GM21717 (cell line): ENCODE data around the gene POLA2.

Experiments used
- ATAC-seq: cut with Tn5 transposase; IDR thresholded peaks from one replicate; pipeline ENCODE4 v1.9.1; 2021; ENCODE audit warnings: mild to moderate bottlenecking, moderate library complexity; ENCODE audit not compliant: unreplicated experiment

Gene POLA2

DNA sequence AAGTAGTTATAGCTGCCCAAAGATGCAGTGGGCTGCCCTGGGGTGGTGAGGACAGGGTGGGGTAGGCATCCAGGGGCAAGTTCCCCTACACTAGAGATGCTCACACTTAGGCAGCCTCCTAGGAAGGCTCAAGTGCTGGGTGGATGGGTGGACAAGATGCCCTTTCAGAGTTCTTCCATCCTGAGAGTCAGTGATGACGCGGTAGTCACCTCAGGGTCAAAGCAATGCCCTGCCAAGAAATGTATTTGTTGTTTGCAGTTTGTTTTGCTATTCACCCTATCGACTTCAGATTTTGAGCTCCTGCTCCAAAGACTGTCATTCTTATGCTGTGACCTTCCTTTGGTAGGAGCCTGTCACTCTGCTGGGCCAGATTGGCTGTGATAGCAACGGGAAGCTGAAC, 18.9 kb downstream of the POLA2 start:
- no peak for ATAC-seq

DNA sequence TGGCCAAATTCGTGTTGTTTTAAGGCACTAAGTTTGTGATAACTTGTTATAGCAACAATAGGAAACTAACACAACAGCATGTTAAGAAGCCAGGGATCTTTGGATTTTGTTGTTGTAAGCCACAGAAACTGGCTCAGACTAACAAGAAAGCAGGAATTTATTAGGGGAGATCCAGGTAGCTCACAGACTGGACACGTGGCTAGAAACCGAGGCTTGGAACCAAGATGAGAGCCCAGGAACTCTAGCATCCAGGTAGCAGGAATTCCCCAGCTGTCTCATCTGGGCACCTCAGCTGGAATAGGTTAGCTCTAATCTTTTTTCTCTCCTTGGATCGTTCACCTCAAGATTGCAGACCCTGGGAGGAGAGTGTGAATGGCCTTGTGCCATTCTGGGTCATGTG, 24.9 kb downstream of the POLA2 start:
- no peak for ATAC-seq

DNA sequence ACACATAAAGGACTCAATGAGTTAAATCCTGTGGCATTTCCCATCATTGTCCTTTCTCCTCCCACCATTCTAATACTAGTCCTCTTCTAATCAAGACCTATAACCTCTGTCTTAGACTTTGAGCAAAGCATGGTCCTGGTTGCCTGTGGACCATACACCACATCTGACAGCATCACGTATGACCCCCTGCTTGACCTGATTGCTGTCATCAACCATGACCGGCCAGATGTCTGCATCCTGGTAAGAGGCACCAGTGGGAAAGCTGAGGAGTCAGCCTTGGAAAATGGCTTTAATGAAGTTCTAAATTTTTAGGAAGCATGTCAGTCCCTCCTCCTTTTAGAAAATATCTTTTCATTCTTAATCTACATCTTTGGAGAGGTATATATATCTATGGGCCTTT, 25.8 kb downstream of the POLA2 start:
- ATAC-seq, result no peak

DNA sequence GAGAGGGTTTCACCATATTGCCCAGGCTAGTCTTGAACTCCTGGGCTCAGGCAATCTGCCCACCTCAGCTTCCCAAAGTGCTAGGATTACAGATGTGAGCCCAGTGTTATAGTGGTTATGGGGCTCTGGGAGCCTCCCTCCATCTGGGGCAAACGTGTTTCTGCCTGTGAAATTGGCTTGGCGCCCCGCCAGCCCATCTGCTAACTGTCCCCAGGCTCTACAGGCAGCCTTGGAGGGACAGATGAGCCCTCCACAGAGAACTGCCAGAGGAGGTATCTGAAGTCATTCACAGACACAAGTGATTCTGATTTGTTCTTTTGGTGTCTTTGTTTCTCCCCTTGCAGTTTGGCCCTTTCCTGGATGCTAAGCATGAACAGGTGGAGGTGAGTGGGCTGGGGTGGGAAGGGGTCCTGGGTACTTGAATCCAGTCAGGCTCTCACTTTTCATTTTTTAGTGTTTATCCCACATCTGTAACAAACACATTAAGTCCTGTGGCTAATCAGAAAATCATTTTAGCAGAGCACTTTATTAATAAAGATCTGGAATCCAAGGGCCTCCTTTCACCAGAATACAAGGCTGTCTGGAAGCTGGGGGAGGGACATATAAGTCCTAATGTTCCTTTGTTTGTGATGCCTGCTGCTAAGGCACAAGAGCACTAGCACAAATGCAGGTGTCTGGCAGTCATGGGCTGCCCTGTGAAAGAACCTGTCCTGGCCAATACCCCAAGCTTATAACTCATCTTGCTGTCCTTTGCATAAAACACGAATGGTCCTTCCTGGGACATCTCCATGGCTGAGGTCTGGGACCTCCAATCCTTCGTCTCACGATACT, 27.2 kb downstream of the POLA2 start:
- no peak for ATAC-seq

DNA sequence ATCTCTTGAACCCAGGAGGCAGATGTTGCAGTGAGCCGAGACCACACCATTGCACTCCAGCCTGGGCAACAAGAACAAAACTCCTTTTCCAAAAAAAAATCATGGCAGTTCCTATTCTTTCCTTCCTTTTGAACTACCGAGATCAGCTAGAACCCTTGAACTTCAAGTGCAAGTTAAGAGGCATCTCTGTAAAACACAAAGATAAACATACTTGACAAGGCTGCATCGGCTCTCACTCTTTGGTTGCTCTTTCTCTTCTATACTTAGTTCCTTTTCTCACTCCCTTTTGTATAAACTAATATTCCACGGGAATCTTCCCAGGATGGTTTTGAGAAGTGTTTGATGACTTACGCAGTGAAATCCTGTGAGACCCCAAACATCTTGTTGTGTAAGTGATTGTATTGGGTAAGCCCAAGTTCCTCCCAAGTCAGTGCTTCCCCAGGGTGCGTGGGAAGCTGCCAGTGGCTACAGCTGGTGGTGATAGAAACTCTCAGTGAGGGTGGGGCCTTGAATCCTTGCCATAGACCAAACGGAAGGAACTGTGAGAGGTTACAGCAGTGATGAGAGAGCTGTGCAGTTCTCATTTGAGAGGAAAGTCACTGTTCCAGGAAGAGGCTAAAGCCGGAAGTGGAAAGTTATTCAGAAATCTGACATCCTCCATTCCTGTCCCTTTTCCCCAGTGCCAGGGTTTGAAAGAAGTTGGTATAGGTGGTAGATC, 28.8 kb downstream of the POLA2 start:
- no peak for ATAC-seq

DNA sequence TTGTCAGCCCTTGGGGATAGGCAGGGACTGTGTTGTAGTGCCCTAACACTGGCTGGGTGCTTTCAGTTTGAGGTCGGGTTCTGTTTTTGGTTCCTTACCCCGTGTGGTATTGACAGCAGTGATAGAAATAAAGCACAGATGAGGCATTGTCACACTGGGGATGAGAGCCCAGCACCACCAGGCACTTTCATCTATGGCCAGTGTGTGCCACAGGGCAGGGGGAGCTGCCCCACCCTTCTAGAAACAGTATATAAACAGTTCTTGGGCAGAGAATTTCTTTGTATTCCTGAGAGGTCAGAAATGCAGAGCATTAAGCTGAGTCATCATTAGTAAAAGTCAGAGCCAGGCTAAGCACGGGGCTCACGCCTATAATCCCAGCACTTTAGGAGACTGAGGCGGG, 29.9 kb downstream of the POLA2 start:
- ATAC-seq, result no peak

DNA sequence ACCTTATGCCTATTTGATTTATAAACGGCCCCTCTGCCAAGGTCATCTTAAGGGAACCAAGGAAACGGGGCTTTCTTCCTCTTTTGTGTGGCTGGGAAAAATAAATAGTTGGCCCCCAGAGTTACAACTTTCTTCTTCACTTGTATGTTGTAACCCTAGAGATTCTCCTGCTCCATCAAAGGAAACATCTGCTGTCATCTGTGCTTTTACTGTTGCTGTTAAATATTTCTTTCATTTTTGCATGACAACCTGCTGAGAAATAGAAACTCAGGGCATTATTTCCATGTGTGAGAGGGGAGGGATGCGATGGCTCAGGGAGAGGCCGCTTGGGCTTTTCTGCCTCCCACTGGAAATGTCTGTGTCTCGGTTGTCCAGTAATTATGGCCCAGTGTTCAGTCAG, 31.1 kb downstream of the POLA2 start:
- ATAC-seq, result no peak

DNA sequence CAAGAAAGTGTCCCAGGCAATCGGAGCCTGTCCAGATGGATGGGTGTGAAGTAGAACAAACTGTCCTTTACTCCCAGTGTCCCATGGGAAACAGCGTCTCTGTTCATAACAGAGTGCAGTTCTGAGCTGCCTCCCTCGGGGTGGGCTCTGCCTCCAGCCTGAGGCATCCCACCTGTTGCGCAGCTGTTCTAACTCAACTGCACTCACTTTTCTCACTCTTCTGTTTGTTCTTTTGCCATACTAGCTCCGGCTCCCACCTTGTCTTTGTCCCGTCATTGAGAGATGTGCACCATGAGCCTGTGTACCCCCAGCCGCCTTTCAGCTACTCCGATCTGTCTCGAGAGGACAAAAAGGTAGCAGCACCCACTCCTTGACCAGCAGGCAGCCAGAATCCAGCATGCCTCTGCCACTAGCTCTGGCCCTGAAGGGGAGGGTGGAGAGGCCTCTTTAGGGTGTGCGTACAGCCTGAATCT, 32.2 kb downstream of the POLA2 start:
- ATAC-seq, result no peak

DNA sequence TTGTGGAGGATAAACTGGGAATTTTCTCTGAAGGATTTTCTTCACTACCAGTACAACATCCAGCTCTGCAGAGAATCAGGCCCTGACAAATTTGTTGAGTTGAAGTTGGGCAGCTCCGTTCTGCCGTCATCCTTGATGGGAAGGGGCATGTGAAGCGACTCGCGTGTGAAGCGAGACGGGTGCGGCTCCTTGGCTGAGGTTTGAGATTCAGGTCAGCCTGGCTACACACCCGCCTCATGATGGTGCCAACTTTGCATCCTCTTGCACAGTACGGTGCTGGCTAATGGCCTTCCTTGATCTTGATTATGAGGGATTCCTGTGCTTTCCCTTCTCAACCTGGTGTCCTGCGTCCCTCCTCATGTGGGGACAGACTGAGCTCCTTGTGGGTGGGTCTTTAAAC, 33.2 kb downstream of the POLA2 start:
- ATAC-seq, result no peak

DNA sequence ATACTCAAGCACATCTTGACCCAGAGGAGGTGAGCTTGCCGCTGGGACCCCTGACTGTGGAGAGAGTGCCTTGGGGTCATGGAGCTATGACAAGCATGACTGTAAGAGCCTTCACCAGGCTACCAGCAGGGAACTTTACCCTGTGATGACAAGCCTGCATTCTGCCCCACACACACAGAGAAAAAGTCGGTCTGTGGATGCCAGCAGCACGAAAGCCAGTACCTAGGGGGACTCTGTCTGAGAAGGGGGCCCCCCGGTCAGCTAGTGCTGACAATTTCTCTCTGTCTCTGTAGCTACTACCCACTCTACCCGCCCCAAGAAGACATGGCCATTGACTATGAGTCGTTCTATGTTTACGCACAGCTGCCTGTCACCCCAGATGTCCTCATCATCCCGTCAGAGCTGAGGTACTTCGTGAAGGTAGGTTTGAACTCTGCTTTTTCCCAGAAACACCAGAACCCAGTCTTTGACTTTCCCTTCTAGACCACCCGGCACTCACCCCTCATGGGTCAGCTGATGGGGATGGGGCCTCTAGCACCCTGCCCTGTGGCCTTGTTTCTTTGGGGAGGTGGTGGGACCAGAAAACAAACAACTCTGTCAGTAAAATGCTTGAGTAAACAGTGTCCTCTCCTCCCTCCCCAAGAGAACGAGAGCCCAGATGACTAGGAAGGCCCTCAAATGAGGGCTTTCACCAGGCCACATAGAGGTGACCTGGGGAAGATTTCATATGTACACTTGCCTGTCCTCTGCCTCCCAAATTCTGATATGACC, 34.0 kb downstream of the POLA2 start:
- ATAC-seq, result no peak

DNA sequence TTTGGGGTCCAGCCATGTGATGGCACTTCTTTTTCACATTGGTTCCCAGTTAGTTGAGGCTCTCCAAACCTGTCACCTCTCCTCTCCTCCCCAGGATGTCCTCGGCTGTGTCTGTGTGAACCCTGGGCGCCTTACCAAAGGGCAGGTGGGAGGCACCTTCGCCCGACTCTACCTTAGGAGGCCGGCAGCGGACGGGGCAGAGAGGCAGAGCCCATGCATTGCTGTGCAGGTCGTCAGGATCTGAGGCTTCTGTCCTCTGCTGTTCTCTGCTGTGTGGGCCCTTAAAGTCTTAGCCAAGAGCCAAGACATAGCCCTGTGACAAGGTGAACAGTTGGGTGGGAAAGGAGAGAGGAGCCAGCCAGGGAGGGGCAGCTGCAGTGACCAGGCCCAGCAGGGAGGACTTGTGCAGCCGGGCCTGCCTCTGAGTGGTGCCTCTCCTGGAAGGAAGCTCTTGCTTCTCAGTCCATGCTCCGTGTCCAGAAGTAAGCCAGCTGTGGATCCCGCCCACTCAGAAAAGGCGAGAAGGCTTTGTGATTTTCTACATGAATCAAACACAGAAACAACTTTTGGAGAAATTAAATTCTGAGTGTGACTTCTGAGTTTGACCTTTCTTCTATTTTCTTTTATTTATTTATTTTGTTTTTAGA, 35.4 kb downstream of the POLA2 start:
- no peak for ATAC-seq

DNA sequence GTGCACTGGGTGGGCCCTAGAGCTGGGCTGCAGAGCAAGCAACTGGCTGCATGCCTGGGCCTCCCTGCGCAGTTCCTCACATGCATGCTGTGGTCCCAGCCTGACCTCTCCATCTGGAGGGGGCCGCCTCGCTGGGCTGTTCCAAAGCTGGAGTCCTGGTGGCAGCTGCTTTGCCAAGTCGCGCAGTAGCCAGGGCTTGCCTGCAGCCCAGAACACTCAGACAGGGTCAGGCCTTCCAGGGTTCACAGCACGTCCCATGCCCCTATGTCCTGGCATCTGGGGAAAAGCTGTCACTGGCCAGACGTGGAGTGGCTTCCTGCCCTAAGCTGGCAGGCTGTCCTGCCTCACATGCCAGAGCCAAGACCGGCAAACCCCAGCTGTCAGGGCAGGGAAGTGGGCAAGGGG, 36.4 kb downstream of the POLA2 start:
- no peak for ATAC-seq

DNA sequence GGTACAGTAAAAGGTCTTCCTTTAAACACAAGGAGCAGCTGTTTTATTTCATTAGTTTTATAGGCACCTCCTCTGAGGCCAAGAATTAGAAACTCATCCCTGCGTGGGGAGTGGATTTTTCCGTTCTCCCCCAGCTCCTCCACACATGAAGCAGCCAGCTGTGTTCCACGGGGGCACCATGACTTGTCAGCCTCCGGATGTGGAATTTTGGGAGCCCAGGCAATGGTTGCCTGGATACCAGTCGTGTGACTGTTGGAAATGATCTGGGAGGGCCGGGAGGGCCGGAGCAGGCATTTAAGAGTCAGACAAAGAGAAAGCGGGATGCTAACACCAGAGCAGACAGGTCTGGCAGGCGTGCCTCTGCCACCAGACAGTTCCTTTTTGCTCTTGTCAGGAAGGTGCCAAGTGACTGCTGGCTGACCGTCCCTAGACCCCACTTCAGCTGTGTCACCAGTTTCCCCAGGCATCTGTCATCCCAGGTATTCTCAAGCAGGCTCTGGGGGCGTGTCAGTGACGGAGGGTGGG, 37.0 kb downstream of the POLA2 start:
- ATAC-seq, result no peak

DNA sequence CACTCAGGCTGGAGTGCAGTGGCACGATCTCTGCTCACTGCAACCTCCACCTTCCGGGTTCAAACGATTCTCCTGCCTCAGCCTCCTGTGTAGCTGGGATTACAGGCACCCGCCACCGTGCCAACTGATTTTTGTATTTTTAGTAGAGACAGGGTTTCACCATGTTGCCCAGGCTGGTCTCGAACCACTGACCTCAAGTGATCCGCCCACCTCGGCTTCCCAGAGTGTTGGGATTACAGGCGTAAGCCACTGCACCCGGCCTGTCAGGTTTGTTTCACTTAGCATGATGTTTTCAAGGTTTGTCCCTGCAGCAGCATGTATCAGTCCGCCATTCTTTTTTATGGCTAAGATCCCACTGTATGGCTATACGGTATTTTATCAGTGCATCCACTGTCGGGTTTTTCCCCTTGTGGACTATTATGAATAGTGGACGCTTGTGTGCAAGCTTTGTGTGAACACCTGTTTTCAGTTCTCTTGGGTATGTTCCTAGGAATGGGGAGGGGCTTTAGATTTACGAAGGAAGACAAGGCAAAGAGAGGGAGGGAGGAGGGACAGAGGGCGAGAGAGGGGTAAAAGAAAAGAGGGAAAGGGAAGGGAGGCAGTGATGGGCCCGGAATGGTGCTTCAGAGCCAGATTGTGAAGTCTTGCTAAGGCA, 39.0 kb downstream of the POLA2 start:
- no peak for ATAC-seq

DNA sequence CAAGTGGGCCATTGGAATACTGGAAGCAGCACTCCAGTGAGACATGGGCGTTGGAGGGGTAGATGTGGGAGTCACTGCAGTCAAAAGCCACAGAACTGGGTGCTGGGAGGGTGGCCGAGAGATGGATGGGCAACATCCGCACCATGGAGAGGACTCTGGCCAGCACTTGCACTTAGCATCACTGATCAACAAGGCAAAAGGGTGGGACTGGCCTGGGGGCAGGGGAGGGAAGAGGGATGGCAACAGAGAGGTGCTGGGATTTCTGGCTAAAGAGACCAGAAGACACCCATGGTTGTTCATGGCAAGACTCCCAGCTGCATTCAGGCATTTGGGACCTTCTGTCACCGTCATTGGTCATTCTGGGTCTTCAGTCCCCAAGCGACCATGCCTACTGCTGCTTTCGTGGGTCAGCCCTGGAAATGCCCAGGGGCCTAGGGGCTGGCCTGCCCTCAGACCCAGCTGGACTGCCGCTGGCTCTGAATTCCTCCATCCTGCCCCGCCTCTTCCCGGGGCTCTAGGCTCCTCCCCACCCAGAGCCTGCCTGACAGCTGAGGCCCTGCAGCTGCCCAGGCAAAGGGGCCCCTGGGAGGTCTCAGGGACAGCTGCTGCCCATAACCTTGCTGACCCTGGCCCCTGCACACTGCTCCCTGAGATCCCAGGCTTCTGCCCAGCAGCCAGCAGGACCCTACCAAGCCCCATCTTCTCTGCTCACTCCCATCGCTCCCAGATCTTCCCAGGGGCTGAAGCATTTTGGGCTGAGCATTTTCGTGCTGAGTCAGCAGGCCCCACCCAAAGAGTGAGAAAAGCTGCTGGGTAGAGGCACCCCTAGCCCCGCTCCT, 39.9 kb downstream of the POLA2 start:
- no peak for ATAC-seq

DNA sequence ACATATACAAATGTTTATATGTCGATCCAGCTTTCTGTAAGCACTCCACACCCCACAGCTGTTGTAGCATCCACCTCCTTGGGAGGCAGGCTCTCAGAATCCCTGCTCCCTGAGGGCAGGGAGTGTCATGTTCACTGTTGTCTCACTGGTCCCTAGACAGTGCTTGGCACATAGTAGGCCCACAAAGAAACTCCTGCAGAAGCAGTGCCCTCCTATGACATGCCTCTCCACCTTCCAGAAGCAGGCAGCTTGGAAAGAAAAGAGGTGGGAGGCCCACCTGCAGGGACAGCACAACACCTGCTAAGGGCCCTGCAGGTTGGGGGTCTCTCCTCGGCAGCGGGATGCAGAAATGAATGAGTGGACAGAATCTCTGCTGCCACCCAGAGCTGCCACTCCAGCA, 41.8 kb downstream of the POLA2 start:
- no peak for ATAC-seq

DNA sequence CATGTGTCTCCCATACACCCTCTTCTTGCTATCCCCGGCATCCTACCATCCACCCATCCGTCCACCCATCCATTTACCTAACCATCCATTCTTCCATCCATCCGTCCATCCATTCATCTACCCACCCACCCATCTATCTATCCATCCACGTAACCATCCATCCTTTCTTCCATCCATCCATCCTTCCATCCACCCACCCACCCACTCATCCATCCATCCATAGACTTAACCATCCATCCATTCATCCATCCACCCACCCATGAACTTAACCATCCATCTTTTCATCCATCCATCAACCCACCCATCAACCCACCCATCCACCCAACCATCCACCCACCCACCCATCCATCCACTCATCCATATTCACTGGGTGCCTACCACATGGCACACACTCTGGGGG, 42.3 kb downstream of the POLA2 start:
- ATAC-seq, result no peak

DNA sequence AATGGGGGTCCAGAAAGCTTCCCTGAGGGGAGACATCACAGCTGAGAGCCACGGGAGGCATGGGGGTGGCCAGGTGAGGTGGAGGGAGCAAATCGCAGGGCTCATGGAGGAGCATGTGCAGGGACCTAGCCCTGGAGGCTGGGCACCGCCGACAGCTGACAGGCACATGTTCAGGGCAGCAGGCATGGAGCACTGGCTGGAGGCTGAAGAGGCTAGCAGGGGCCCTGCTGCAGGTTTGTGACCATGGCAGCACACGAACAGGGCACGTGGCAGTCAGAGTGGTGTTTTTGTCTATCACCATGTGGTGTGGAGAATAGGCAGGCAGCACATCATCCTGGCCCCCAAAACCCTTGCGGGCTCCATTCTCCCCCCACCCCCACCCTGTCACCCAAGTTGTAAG, 42.9 kb downstream of the POLA2 start:
- no peak for ATAC-seq

DNA sequence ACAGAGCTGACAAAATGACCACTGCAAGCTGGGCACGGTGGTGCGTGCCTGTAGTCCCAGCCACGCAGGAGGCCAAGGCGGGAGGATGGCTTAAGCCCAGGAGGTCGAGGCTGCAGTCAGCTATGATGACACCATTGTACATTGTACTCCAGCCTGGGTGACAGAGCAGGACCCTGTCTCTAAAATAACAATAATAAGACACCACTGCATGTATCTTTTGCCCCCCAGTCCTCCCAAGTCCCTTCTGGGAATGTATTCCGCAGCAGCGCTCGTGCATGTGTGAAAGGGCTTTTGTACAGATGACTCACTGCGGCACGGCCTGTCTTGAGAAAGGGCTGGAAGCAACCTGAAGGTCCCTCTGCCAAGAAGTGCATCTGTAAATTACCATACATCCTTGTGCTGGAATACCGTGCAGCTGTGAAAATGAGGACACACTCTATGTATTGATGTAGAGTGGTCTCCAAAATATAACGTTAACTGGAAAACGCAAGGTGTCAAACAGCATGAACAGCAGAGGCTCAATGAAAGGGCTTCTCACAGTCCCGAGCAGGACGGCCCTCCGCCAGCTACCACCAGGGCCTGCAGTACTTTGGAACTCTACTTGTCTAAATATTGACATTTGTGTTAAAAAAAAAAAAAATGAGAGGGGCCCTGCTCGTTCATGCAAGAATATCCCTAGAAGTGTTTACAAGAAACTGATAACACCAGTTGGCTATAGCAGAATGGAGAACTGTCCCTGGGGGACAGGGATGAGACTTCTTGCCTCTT, 43.9 kb downstream of the POLA2 start:
- ATAC-seq, result no peak
